CD4-positive, alpha-beta T cell treated with Interferon gamma for 1 hour (primary cell): ENCODE results near the gene NOTCH2NLA.
"Not testable (repeated sequence)": the region's sequence is repeated elsewhere in the genome, so short reads cannot be mapped to it uniquely, and the experiment has no call there.

Source experiments
- DNase-seq: peaks from one replicate; pipeline ENCODE4 v3.0.0-alpha.2; 2020

NOTCH2NLA gene

GRCh38 chr1:146228710-146229477, at the start of gene NOTCH2NLA:
TSS of gene NOTCH2NLA (minus strand) at chr1:146229021. CDS start at chr1:146189337, 39,684 bp downstream.
- DNase-seq: peak; percentile 16

- DNase-seq: not testable (repeated sequence)
These were observed 49.5 kb upstream of the NOTCH2NLA start for GRCh38 chr1:146278346-146278745.

GRCh38 chr1:146277087-146277486, 48.3 kb upstream of the NOTCH2NLA start:
- not testable (repeated sequence) for DNase-seq

GRCh38 chr1:146274083-146274482, 45.3 kb upstream of the NOTCH2NLA start:
- not testable (repeated sequence) for DNase-seq

- DNase-seq: not testable (repeated sequence)
These were observed 44.4 kb upstream of the NOTCH2NLA start for GRCh38 chr1:146273194-146273593.

- DNase-seq: not testable (repeated sequence)
These were observed 43.9 kb upstream of the NOTCH2NLA start for GRCh38 chr1:146272734-146273133.

- DNase-seq: not testable (repeated sequence)
These were observed 43.2 kb upstream of the NOTCH2NLA start for GRCh38 chr1:146271977-146272376.

GRCh38 chr1:146270129-146270528, 41.3 kb upstream of the NOTCH2NLA start:
- not testable (repeated sequence) for DNase-seq

GRCh38 chr1:146266179-146266748, 37.4 kb upstream of the NOTCH2NLA start:
- not testable (repeated sequence) for DNase-seq

- not testable (repeated sequence) for DNase-seq
These were observed 35.9 kb upstream of the NOTCH2NLA start for GRCh38 chr1:146264761-146265160.

GRCh38 chr1:146260006-146260730, 31.3 kb upstream of the NOTCH2NLA start:
- not testable (repeated sequence) for DNase-seq

GRCh38 chr1:146257992-146258552, 29.3 kb upstream of the NOTCH2NLA start:
- DNase-seq: not testable (repeated sequence)

GRCh38 chr1:146254569-146255197, 25.9 kb upstream of the NOTCH2NLA start:
- not testable (repeated sequence) for DNase-seq

GRCh38 chr1:146253249-146253855, 24.5 kb upstream of the NOTCH2NLA start:
- not testable (repeated sequence) for DNase-seq

GRCh38 chr1:146251523-146251922, 22.7 kb upstream of the NOTCH2NLA start:
- not testable (repeated sequence) for DNase-seq

GRCh38 chr1:146248643-146249042, 19.8 kb upstream of the NOTCH2NLA start:
- not testable (repeated sequence) for DNase-seq

- not testable (repeated sequence) for DNase-seq
These were observed 7.8 kb upstream of the NOTCH2NLA start for GRCh38 chr1:146236626-146237025.

- not testable (repeated sequence) for DNase-seq
These were observed 7.3 kb upstream of the NOTCH2NLA start for GRCh38 chr1:146236026-146236601.

- not testable (repeated sequence) for DNase-seq
These were observed 608 bp downstream of the NOTCH2NLA start for GRCh38 chr1:146228144-146228682.

- DNase-seq: not testable (repeated sequence)
These were observed 54.3 kb downstream of the NOTCH2NLA start for GRCh38 chr1:146174531-146174930.

- DNase-seq: not testable (repeated sequence)
These were observed 61.1 kb downstream of the NOTCH2NLA start for GRCh38 chr1:146167740-146168139.
